RCC 7860 (cell line): ENCODE data around the gene SPAAR.
"Not testable (repeated sequence)": the region's sequence is repeated elsewhere in the genome, so short reads cannot be mapped to it uniquely, and the experiment has no call there.

ENCODE experiments used
- DNase-seq: peaks from one replicate; pipeline ENCODE4 v3.0.0-alpha.2; 2015; ENCODE audit warnings: low spot score
- FAIRE-seq: peaks from 2 replicates; lab custom pipeline; 2012; peaks lifted over from hg19 to GRCh38; lab: Jason Lieb, UNC

The SPAAR gene, protein sequence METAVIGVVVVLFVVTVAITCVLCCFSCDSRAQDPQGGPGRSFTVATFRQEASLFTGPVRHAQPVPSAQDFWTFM

GRCh38 chr9:35909274-35909673 is at the start of gene SPAAR:
Gene SPAAR (plus strand): TSS chr9:35909490. CDS start chr9:35910464, 974 bp downstream.
- no peak for FAIRE-seq

GRCh38 chr9:35859990-35860339 is 49.3 kb upstream of the SPAAR start:
- no peak for FAIRE-seq

More at GRCh38 chr9:35909274-35909673, at the start of gene SPAAR:
- no peak for DNase-seq

DNA sequence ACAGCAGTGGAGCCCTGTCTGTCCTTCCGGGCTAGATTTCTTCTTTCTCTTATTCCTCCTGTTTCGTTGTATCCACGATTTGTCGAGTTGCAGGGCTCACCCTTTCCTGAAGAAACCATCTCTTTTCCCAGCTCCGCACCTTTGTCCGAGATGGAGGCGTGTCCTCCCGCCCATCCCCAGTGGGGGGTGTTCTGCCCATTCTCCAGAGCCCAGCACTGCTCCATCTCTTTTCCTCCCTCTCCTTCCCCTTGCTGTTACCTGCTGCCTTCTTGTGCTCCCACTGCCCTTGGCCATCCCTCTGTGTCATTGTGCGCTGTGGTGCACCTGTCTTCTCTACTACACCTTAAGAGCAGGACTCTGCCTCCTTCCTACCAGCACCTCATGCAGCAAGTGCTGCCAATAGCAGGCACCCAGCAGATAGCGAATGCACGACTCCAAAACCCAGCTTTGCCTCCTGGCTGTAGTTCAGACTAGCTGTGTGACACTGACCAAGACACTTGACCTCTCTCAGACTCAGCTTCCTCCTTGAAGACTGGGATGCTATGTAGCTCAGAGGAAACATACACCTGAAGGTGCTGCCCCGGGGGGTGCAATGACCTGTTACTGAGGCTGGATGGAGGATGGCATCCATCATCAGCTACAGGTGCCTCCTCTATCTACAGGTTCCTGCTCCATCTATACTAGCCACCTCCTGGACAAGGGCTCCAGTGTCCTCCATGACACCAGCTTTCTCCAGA is 48.0 kb upstream of the SPAAR start:
- no peak for DNase-seq
- FAIRE-seq: no peak

More at GRCh38 chr9:35859990-35860339, 49.3 kb upstream of the SPAAR start:
- no peak for DNase-seq

DNA sequence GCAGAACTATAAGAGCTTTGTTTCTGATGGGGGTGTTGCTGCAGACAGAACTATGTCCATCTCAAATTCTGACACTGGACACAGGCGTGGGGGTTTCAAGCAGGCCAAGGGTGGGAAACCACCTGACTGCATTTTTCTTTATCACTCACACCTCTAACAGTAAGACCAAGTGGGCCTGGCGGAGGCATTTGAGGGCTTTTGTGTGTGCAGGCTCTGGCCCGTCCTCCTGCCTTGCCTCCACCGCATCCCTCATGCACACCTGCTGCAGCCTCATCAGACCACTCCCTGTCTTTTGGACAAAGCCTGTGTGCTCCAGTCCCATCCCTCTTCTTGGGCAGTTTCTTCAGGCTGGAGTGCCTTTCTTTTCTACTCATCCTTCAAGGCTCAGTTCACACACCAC is 47.0 kb upstream of the SPAAR start:
- DNase-seq (no peak), FAIRE-seq (no peak)

DNA sequence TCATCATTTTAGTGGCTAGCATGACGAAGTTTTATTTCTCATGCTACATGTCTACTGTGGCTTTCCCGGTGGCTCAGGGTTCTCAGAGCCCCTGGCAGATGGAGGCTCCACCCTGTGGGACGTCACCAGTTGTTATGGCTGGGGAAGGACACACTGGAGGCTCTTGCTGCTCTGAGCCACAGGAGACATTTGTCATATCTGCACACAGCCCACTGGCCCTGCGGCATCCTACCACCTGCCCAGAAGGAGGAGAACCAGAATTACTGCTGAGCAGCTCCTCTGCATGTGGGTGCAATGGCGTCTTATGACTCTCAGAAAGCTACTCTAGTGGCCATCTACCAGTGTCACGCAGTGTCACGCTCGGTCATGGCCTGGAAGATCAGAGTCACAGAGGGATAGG is 45.7 kb upstream of the SPAAR start:
- FAIRE-seq (no peak), DNase-seq (no peak)

GRCh38 chr9:35864695-35865255 is 44.5 kb upstream of the SPAAR start:
- FAIRE-seq: no peak
- DNase-seq: no peak

DNA sequence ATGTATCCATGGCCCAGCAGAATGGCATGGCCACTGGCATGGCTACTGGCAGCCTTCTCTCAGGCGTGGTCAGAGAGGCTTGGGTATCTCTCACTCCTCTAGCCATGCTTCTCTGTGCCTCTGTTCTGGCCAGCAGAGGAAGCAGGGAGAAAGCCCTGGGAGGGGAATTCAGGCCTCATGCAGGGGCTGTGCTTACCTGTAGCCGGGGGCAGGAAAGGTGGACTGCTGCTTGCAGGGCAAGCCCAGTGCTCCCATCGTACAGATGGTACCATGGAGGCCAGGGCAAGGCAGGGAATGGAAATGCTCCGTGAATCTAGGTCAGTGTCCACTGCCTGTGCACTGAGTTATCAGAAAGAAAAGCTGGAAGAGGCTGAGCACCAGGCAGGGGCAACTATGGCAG is 41.8 kb upstream of the SPAAR start:
- no peak for DNase-seq
- no peak for FAIRE-seq

- FAIRE-seq (no peak), DNase-seq (no peak)
Measured at GRCh38 chr9:35868933-35869332, 40.4 kb upstream of the SPAAR start.

- FAIRE-seq: no peak
- no peak for DNase-seq
Measured at GRCh38 chr9:35869621-35870216, 39.6 kb upstream of the SPAAR start.

DNA sequence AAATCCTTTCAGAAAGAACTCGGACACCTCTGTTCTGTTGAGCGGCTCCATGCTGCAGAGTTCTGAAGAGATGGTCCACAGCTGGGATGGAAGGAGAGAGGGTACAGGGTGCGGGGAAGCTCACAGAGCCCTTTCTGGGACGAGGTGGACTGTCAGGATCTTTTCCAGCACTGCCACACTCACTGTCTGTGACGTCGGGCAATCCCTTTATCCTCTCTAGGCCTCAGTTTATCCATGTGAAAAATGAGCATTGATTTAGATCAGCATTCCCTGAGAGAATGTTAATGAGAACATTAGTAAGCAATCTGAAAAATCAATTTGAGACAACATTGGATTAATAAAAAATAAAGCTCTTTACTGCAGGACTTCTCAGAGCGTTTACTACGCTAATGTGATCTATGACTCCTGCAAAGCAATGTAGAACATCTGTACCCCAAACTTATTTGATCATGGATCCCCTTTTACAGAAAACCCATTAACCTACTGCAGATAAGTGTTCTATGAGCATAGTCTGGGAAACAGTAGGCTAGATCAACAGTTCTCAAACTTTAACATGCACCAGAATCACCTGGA is 38.9 kb upstream of the SPAAR start, which contains the start of gene OR13J1:
OR13J1 (minus strand) TSS at position 51 of the 573 bp plus-strand sequence; CDS start at position 51, 0 bp downstream.
- DNase-seq (no peak), FAIRE-seq (no peak)

GRCh38 chr9:35871545-35871944 is 37.7 kb upstream of the SPAAR start:
- FAIRE-seq (no peak), DNase-seq (no peak)

- FAIRE-seq (no peak), DNase-seq (no peak)
Measured at GRCh38 chr9:35872505-35872904, 36.8 kb upstream of the SPAAR start.

GRCh38 chr9:35882263-35882848 is 26.9 kb upstream of the SPAAR start:
- peak; percentile 33 for DNase-seq
- FAIRE-seq: peak; percentile 69

DNA sequence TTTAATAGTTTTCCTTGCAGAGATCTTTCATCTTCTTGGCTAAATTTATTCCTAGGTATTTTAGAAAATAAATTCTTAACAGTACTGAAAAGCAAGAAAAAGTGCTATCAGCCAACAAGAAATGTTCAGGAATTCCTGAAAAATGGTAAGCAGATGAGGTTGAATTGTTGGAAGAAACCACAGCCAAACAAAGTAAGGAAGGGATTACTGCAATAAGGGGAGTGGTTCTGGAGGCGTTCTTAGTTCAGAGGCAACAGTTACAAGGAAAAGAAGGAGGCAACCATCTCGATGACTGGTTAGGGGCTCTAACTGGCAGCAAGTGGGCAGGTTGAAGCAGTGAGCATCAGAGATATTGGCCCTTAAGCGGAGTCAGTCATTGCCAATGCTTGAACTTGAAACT is 26.3 kb upstream of the SPAAR start:
- no peak for FAIRE-seq

DNA sequence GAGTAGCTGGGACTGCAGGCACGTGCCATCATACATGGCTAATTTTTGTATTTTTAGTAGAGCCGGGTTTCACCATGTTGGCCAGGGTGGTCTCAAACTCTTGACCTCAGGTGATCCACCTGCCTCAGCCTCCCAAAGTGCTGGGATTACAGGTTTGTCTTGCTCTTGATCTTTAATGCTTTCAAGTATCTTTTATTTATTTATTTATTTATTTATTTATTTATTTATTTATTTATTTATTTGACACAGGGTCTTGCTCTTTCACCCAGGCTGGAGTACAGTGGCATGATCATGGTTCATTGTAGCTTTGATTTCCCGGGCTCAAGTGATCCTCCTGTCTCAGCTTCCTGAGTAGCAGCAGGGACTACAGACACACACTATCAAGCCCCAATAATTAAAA is 24.4 kb upstream of the SPAAR start:
- not testable (repeated sequence) for DNase-seq, FAIRE-seq

More for the DNA sequence above, 26.3 kb upstream of the SPAAR start:
- no peak for DNase-seq

DNA sequence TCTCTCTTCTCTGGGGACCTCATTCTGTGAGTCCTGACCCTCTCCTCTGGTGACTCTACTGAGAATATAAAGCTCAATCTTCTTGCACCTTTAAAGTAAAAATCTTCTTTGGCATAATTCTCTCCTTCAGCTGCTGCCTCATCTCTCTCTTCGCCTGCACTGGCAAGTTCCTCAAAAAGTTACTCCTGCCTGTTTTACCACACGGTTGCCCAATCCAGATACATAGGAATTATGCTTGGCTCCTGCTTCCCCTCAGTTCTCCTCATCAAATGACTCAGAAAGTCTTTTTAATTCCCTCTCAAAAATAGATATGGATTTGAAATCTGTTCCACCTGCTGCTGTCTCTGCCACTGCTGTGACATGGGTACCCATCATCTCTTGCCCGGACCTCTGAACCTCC is 17.6 kb upstream of the SPAAR start:
- DNase-seq (no peak), FAIRE-seq (no peak)

DNA sequence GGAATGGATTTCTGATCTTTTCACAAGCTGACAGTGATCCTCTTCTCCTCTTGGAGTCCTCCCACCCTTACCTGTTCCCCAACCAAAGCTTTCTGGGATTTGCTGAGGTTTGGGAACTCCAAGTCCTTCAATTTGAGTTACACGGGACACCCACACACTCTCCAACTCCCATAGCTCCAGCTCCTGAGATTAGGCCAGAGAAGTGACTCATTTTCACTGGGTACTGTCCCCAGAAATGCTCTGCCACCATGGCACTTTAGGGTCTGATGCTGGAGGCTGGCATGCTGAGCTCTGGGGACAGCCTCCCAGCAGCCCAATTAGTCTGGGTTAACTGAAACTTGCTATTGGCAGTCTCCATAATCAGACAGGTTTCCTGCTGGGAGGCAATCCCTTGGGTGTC is 17.2 kb upstream of the SPAAR start:
- FAIRE-seq: no peak
- DNase-seq: no peak

DNA sequence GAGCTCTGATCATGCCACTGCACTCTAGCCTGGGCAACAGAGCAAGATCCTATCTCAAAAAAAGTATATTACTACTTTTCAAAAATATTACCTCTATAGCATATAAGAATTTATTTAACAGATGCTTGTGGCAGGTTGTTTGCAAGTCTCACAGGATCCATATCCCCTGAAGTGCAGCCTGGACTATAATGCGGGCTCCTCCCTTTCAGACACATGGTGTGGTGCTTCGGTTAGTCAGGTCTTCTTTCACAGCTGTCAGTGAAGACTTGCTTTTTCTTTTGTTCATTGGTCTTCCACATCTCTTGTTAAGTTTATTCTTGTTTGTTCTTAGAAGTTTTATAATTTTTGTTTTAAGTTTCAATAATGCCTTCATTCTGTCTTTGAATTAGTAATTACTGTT is 12.7 kb upstream of the SPAAR start:
- no peak for DNase-seq
- FAIRE-seq: no peak

DNA sequence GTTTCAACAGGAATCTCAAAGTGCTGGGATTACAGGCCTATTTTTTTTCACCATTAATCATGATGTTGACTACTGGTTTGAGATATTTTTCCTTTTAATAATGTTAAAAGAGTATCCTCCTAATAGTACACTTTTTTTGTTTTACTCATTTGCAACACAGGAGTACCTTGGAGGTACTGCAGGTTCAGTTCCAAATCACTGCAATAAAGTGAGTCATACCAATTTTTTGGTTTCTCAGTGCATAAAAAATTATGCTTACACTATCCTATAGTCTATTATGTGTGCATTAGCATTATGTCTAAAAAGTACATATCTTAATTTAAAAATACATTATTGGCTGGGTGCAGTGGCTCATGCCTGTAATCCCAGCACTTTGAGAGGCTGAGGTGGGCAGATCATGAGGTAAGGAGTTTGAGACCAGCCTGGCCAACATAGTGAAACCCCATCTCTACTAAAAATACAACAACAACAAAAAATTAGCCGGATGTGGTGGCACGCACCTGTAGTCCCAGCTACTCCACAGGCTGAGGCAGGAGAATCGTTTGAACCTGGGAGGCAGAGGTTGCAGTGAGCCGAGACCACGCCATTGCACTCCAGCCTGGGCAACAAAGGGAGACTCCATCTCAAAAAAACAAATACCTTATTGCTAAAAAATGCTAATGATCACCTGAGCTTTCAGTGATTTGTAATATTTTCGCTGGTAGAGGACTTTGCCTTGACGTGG is 11.8 kb upstream of the SPAAR start:
- FAIRE-seq, DNase-seq: not testable (repeated sequence)

GRCh38 chr9:35898337-35898736 is 11.0 kb upstream of the SPAAR start:
- FAIRE-seq (no peak), DNase-seq (no peak)

DNA sequence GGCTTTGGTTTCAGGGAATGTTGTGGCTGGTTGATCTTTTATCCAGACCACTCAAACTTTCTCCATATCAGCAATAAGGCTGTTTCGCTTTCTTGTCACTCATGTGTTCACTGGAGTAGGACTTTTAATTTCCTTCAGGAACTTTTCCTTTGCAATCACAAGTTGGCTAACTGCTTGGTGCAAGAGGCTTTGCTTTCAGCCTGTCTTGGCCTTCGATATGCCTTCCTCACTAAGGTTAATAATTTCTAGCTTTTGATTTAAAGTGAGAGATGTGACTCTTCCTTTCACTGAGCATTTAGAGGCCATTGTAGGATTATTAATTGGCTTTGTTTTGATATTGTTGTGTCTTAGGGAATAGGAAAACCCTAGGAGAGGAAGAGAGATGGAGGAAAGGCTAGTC is 10.3 kb upstream of the SPAAR start:
- DNase-seq: no peak
- no peak for FAIRE-seq
